NOMO-1 treated with DMSO at 0.1 percent for 48 hours (cell line): Measurements from ENCODE around the gene PHACTR4.
"Not testable (repeated sequence)": the region's sequence is repeated elsewhere in the genome, so short reads cannot be mapped to it uniquely, and the experiment has no call there.

Source experiments
- DNase-seq: peaks from one replicate; lab custom pipeline; 2025; ENCODE audit not compliant: unreplicated experiment; lab: John Stamatoyannopoulos, UW

The PHACTR4 gene

GRCh38 chr1:28428012-28428411, 58.5 kb downstream of the PHACTR4 start:
- DNase-seq, result peak; percentile 75

DNA sequence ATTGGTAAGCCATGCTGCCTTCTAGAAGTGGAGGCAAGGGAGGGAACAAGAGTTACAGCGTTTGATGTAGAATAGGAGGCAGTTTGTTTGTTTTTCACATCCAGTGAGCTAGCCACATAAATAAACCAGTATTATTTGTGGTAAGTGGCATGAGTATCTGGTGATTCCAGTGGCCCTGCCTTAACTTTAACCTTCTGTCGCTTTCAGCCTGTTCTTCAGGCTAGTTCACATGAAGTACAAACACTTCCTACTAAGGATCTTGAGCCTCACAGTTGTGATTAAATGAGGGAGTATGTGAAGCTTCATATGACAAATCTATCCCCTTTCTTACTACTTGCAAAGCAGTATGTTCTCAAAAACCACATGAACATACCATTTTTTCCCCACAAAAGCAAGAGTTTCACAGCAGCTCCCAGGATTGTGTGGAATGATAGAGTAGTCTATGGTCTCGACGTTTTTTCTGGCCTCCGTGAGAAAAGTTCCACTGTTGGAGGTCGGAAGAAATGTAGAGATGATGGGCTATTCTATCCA, 59.5 kb downstream of the PHACTR4 start:
- DNase-seq, result no peak

DNA sequence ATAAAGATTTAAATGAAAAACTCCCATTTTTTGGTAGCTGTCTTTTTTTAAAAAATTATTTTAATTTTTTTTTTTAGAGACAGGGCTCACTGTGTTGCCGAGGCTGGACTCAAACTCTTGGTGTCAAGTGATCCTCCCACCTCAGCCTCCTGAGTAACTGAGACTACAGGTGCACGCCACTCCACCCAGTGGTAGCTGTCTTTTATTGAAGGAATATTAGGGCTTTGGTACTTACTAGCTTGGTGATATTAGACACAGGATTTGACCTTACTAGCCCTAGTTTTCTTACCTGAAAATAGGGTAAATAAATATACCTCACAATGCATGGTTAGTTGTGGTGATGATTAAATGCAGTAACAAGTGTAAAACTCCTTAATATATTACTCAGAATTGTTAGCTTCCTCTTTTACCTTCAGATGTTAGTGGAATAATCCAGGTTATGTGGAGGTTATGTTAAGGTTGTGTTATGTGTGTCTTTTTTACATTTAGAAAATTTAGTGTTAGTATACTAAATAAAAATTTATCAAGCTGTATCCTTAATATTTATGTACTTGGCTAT, 66.8 kb downstream of the PHACTR4 start:
- no peak for DNase-seq

- DNase-seq, result no peak
Measured at GRCh38 chr1:28437264-28437923, 67.9 kb downstream of the PHACTR4 start.

GRCh38 chr1:28437924-28438699, 68.6 kb downstream of the PHACTR4 start:
- DNase-seq, result peak; percentile 8

DNA sequence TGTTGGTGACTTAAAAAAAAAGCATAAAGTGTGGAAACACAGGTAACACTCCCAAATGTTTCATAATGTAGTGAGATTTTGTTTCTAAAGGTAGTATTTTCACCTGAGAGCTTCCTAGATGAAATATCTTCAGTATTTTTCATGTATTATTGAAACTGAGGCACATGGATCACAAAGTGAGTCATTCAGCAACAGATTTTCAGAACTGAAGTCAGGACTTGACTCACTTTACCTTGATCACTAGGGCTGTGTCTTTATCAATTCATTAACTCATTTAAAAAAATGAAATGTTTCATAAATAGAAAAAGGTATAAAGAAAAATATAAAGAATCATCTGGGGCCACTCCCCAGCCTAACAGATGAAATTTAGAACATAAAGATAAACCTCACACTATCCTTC, 69.8 kb downstream of the PHACTR4 start:
- no peak for DNase-seq

GRCh38 chr1:28441674-28442073, 72.1 kb downstream of the PHACTR4 start:
- DNase-seq, result no peak

DNA sequence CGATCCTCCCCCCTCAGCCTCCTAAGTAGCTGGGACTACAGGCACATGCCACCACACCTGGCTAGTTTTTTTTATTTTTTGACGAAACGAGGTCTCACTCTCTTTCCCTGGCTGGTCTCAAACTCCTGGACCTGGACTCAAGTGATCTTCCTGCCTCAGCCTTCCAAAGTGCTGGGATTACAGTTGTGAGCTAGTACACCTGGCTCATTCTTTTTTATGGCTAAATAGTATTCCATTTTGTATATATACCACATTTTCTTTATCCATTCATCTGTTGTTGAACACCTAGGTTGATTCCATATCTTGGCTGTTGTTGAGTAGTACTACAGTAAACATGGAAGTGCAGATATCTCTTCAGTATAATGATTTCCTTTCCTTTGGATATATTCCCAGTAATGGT, 74.0 kb downstream of the PHACTR4 start:
- no peak for DNase-seq

GRCh38 chr1:28447679-28448078, 78.1 kb downstream of the PHACTR4 start:
- DNase-seq, result no peak

- DNase-seq, result not testable (repeated sequence)
Measured at GRCh38 chr1:28448094-28448611, 78.6 kb downstream of the PHACTR4 start.

DNA sequence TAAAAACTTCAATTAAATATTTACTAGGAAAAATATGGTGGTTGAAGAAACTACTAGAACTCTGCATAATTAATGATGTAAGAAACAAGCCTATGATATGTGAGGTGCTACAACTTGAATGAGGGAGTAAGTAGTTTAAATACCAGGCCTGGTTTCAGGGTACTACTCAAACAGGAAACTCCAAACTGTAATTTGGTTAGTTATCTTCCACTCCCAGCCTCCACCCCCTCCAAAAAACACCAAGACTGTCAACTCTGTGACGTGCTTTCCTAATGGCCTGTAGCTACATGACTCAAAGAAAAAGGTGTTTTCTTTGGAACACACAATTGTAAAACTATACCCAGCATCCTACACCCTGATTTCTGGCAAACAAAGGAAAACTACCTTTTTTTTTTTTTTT, 80.4 kb downstream of the PHACTR4 start:
- no peak for DNase-seq

DNA sequence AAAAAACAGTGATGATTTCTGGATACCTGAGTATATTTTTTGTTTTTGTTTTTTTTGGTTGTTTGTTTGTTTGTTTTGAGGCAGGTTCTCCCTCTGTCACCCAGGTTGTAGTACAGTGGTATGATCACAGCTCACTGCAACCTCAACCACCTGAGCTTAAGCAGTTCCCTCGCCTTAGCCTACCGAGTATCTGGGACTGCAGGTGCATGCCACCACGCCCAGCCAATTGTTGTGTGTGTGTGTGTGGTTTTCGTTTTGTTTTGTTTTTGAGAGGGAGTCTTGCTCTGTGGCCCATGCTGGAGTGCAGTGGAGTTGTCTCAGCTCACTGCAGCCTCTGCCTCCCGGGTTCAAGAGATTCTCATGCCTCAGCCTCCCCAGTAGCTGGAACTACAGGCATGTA, 81.0 kb downstream of the PHACTR4 start:
- DNase-seq, result no peak

- no peak for DNase-seq
Measured at GRCh38 chr1:28451011-28451410, 81.5 kb downstream of the PHACTR4 start.

DNA sequence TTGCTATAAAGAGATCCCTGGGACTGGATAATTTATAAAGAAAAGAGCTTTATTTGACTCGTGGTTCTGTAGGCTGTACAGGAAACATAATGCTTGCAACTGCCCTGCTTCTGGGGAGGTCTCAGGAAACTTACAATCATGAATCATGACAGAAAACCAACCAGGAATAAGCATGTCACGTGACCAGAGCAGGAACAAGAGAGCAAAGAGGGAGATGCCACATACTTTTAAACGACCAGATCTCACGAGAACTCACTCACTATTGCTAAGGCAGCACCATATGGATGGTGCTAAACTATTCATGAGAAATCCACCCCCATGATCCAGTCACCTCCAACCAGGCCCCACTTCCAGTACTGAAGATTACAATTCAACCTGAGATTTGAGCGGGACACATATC, 86.5 kb downstream of the PHACTR4 start:
- peak; percentile 48 for DNase-seq

DNA sequence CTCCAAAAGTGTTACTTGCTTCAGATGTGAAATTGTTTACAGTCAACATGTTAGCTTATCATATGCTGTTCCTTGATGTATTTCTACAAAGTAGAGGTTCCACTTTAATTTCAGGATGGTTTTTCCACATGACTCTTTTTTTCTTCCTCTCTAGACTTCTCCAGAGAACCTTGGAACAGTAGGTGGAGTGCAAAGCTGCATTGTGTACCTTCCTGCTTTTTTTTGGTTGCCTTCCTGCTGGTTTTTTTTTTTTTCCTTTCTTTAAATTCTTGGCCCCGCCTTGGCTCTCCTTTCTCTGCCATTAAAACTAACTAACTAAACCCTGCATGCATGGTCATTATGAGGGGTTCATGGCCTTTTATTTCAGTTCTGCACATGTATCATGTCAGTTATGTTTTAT, 88.1 kb downstream of the PHACTR4 start:
- no peak for DNase-seq

- no peak for DNase-seq
Measured at GRCh38 chr1:28458237-28459228, 89.0 kb downstream of the PHACTR4 start.

GRCh38 chr1:28466226-28466778, 96.8 kb downstream of the PHACTR4 start:
- no peak for DNase-seq

- DNase-seq, result no peak
Measured at GRCh38 chr1:28470146-28470545, 100.6 kb downstream of the PHACTR4 start.

DNA sequence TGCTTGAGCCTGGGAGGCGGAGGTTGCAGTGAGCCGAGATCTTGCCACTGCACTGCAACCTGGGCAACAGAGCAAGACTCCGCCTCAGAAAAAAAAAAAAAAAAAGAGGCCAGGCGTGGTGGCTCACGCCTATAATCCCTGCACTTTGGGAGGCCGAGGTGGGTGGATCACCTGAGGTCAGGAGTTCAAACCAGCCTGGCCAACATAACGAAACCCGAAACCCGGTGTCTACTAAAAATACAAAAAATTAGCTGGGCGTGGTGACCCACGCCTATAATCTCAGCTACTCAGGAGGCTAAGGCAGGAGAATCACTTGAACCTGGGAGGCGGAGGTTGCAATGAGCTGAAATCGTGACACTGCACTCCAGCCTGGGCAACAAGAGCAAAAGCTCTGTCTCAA, 110.0 kb downstream of the PHACTR4 start:
- DNase-seq, result not testable (repeated sequence)

GRCh38 chr1:28480308-28480707, 110.8 kb downstream of the PHACTR4 start:
- DNase-seq, result no peak
